GM21367 (cell line): Measurements from ENCODE around the gene IFIT3.
A peak's percentile ranks its signal among the peaks of the same experiment; 100 is the strongest.

Experiments
- ATAC-seq: cut with Tn5 transposase; IDR thresholded peaks from one replicate; pipeline ENCODE4 v1.9.1; 2021; ENCODE audit not compliant: unreplicated experiment

Gene IFIT3

DNA sequence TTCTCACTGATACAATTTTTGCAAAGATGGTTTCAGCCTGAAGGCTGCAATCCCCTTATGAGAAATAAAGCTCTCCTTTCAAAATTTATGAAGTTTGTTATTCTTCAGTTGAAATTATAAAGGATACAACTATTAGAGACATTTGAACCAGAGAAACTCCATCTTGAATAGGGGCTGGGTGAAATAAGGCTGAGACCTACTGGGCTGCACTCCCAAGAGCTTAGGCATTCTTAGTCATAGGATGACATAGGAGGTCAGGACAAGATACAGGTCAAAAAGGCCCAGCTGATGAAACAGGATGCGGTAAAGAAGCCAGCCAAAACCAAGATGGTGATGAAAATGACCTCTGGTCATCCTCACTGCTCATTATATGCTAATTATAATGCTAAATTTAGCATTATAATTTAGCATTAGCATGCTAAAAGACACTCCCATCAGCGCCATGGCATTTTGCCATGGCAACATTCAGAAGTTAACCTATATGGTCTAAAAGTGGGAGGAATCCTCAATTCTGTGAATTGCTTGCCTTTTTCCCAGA is 27.7 kb downstream of the IFIT3 start:
- no peak for ATAC-seq

DNA sequence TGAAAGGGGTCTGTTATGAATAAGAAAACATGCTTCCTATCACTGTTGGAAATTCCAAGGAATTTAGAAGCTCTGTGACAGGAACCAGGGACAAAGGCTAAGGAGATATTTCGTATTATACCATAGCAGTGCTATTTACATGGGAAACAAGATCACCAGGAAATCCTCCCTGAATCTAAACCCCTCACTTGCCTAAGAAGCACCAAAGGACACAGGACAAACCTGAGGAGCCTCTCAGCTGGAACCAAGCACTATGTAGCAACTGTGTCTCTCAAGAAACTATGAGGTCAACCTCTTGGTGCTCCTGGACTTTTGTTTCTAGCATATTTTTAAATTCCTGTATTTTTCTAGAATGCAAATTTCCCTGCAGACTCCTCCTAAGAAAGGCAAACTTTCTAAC is 29.3 kb downstream of the IFIT3 start:
- no peak for ATAC-seq

- ATAC-seq = no peak
These were observed 30.2 kb downstream of the IFIT3 start for GRCh38 chr10:89357975-89358374.

DNA sequence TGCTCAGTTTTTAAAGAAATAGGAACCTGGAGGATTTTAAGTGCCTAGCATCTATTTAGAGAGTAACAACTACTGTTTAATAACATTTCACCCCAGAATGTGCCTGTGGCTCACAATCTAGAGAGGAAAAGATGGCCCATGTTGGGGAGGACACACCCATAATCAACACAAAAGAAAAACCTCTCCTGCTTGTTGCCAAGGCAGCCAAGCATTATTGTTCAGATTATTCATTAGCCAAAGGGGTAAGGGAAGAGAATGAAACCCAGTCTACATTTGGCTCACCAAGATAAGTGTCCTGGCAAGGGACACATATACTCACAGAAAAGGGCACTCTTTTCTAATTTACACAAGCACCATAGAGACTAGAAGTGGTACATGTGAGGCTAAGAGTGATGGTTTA is 32.4 kb downstream of the IFIT3 start:
- no peak for ATAC-seq

- no peak for ATAC-seq
These were observed 35.1 kb downstream of the IFIT3 start for GRCh38 chr10:89362929-89363328.

DNA sequence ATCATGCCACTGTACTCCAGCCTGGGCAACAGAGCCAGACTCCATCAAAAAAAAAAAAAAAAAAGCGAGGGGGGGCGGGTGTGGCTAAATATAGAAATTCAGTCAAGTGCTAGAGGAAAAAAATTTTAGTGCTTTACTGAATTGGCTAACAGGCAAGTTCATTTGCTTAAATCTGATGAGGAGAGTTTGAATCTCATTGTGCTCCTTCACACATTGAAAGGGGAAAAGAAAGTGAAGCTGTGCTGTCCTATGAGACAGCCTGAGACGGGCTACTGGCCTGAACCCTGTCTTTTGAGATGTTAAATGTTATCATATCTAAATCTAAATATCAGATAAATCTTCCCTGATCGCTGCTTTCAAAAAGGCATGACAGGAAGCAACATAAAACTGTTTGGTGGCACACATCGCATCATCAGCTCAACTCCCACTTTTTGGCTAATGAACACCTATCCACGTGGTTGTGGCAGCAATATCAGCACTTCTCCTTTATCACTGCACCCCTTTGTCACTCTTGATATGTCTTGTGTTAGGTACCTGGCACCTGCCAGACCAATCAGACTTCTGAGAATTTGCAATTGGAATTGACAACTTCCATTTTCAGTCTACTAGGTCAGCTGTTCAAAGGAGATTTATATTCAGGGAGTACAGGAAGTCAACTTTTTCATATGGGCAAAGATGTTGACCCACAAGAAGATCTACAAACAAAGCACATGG is 36.1 kb downstream of the IFIT3 start:
- no peak for ATAC-seq

DNA sequence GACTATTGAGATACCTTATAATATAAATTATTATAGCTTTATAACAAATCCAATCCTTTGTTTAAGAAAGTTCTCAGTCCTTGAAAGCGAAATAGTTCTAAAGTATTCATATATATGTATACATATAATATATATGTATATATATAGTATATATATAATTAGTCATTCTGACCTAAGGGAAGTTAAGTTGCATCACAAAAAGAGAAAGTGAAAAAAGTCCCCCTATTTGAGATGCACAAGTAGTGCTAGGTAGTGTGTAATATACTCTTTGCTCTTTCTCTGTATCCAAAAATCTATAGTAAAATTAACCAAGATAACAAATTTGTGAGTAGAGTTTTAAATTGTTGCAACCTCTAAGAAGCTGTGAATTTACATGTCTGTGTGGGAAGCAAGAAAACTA is 36.7 kb downstream of the IFIT3 start:
- no peak for ATAC-seq

DNA sequence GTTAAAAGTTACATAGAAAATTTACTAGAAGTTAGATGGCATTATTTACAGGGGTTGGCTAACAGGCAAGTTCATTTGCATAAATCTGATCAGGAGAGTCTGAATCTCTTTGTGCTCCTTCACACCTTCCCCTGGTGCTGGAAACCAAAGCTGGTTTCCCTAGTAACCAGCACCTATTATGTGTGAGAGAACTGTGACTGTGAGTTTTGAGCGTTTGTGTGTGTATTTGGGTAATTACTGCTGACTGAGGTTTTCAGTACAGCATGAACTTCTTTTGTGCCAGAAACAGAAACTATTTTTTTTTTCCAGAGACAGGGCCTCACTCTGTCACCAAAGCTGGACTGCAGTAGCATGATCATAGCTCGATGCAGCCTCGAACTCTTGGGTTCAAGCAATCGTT is 39.7 kb downstream of the IFIT3 start:
- peak; percentile 85 for ATAC-seq

DNA sequence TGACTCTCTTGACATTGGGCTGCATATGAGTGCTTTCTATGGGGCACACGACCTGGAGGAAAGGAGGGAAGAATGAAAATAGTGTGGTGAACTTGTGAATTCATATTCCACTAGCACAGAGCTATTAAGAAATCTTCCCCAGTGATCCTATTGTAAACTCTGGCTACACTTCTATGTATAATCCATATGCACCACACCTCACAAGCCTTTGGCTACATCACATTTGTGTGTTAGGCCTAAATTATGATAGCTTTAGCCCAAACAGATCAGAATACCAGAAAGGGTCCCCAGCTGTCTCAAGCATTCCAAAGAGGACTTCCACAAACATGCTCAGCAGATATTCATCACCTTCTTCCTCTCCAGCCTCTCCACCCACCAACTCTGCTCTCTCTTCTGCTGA is 40.3 kb downstream of the IFIT3 start:
- no peak for ATAC-seq

DNA sequence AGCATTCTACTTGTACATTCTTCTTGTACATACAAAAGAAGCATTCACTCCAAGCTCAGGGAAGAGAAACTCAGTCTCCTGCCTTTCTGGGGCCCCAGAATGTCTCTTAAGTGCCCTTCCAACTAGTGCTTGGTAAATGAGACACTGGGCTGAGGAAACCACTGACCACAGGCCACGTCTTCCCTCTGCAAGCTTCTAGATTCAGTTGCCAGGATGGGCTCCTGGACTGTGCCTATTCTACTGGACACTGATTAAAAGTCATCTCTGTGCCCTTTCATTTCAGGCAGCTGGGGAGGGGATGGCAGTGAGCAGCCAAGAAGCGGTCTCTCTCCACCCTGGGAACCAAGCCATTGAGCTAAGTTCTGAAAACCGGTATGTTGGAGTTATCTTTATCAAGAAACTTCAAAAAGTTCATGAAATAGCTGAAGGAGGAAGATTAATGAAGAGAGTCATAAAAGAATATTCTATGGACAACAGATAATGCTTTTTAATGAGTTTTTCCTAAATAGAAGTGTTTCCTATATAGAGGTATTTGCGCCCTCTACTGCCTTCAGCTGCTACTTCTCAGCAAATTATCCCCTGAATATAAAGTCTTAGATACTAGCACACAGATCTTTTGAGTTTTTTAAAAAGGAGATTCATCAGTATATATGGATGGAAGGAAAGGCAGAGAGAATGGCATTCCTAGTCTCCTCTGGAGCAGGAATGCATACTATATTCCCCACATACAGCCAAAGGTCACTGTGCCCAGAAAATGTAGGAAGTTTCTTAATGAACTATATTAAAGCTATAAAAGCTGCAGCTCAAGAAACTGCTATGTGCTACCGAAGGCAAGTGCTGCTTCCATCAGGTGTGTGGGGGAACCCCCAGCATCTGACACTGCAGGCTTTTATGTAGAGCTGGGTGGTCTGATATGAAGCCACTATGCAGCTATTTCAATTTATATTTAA is 41.6 kb downstream of the IFIT3 start:
- no peak for ATAC-seq

DNA sequence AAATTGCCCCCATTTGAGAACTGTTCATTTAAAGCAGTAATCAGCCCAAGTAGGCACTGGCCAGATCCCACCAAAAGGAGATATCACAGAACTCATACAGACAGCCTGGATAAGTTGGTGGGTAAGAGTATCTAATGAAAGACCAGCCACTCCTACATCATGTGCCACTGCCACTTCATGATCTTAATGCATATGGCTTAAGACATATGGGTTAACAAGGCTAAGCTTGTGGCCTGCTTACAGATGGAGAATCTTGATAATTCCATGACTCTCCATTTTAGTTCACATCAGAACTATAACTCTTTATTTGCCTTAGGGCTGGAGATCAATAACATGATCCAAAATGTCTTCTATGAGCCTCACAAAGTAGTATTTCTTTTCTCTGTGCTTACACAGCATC is 43.3 kb downstream of the IFIT3 start:
- no peak for ATAC-seq

GRCh38 chr10:89371987-89372386 is 44.2 kb downstream of the IFIT3 start:
- ATAC-seq = no peak

- no peak for ATAC-seq
These were observed 46.3 kb downstream of the IFIT3 start for GRCh38 chr10:89373916-89374711.

DNA sequence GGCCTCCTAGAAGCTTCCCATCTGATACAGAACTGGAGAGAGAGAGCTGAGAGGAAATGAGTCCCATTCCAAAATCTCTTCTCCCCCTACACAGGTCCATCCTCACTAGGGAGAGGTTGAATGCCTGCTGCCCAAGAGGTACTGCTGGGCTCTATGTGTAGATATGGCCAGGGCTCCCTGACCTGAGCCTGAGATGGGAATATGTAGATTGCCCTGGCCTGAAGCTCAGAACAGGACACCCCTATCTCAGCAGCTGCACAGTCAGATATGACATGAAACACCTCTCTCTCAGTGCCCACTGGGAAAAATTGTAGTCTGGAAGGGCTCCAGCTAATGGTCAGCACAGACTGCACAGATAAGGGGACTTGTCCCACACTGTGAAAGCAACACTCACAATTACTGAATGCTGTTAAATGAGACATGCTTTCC is 46.9 kb downstream of the IFIT3 start:
- no peak for ATAC-seq

GRCh38 chr10:89377705-89378637 is 50.2 kb downstream of the IFIT3 start, which contains the start of gene IFIT1B:
IFIT1B (plus strand) TSS chr10:89378056; CDS start chr10:89378136, 80 bp downstream.
- no peak for ATAC-seq

DNA sequence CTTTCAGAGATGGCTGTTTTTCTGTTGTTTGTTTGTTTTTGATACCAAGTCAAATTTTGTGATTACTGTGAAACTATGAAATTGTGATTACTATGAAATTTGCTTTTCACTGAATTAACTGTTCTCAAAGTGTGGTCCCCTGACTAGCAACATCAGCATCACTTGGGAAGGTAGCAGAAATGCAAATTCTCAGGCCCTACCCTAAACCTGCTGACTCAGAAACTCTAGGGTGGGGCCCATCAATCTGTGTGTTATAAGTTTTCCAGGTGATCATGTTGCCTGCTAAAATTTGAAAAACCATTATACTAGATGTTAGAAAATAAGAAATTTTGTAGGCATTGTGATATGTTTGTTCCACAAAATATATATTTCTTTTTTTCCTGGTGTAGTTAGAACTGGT is 51.3 kb downstream of the IFIT3 start:
- no peak for ATAC-seq

DNA sequence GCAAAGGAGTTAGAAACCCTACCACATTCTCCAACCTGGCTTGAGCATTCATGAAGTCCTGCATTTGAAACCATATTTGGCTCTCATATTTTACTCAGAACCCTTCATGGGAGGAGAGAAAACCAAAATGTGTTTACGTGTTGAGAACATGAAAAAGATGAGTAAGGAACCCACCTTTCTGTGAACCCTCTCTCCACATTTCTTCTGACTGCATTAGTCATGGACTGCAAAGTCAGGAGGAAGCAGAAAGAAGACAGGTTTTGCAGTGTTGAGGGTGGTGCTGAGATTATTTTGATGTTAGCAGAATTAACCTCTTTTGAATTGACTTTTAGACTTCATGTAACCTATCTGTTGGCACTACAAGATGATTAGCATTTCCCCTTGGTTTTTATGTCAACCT is 55.0 kb downstream of the IFIT3 start:
- ATAC-seq = no peak

GRCh38 chr10:89384474-89385340 is 56.9 kb downstream of the IFIT3 start:
- ATAC-seq = no peak

- ATAC-seq = no peak
These were observed 61.0 kb downstream of the IFIT3 start for GRCh38 chr10:89388806-89389205.
